Upper lobe of right lung (tissue), 1 donor: ENCODE data around the gene ONECUT2. TPM values are rescaled to one million over a fixed set of nuclear protein-coding genes. Genes with fewer than 3 reads are reported as not detected.

Experiments
- ATAC-seq: fragments of 200-7000 bp; cut with Tn5 transposase; one replicate; pipeline ENCODE4 v1.9.1; 2020; ENCODE audit warnings: mild to moderate bottlenecking, moderate library complexity
- DNase-seq: peaks from one replicate; pipeline ENCODE4 v3.0.0-alpha.2; 2020
- H3K27ac ChIP-seq: fragments of 200-600 bp; one replicate; pipeline ENCODE4 v1.8.0; 2022
- H3K27me3 ChIP-seq: fragments of 200-600 bp; one replicate; pipeline ENCODE4 v1.8.0; 2022; ENCODE audit warnings: mild to moderate bottlenecking
- H3K36me3 ChIP-seq: fragments of 200-600 bp; one replicate; pipeline ENCODE4 v1.8.0; 2022
- H3K4me1 ChIP-seq: fragments of 200-600 bp; one replicate; pipeline ENCODE4 v1.8.0; 2022
- H3K4me3 ChIP-seq: fragments of 200-600 bp; one replicate; pipeline ENCODE4 v1.8.0; 2022; ENCODE audit warnings: mild to moderate bottlenecking
- H3K9me3 ChIP-seq: fragments of 200-600 bp; one replicate; pipeline ENCODE4 v1.8.0; 2022
- CTCF ChIP-seq: fragments of 200-600 bp; IDR thresholded peaks from one replicate; pipeline ENCODE4 v1.8.0; 2022; ENCODE audit warnings: antibody characterized with exemption
- intact Hi-C: fragments of 100-400 bp; cut with DNase I; formaldehyde crosslinking; loops from one replicate; pipeline ENCODE4 v1.11.0; 2022
- total RNA-seq: library from RNA; stranded (reverse); fragmentation: NEBNext Ultra II Directional; extraction: Animal tissue kit (Norgen Biotek cat#: 25700); gene quantifications from one replicate; pipeline ENCODE4 v1.2.1, GENCODE V29; 2021
- donor health status: DM: no; HTN: yes; CAD: no; lungs with severe emphysema.

The ONECUT2 gene
- total RNA-seq, 1 donor from 2014 or later: 0.03 TPM

DNA sequence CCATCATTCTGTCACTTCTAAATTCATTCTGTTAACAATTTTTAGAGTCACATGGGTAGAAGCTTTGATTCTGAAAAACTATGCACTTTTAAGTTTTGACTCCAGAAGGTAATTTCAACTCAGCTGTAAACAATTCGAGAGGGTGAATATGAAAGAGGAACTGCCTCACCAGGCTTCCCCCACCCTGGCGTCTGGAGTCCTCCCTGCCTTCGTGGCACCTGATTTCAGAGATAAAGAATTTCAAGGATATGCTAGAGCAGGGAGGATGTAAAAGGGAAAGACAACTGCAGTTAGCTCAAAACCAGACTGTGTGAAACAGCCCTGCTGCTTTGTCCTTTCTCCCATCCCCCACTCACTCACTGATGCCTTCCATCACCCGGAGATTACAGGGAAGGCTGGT, 40.7 kb downstream of the ONECUT2 start:
- Histone ChIP-seq H3K27me3 (peaks cover 8% of the 10 kb centered on the region), H3K9me3 (no peaks in the 10 kb centered on the region), H3K36me3 (no peaks in the 10 kb centered on the region), H3K27ac (no peak overlapping the region), H3K4me1 (no peaks in the 10 kb centered on the region), H3K4me3 (no peak overlapping the region)
- no peak for DNase-seq
- intact Hi-C loops: no loop called here
- ATAC-seq: no peak
- no peak for TF ChIP-seq CTCF

DNA sequence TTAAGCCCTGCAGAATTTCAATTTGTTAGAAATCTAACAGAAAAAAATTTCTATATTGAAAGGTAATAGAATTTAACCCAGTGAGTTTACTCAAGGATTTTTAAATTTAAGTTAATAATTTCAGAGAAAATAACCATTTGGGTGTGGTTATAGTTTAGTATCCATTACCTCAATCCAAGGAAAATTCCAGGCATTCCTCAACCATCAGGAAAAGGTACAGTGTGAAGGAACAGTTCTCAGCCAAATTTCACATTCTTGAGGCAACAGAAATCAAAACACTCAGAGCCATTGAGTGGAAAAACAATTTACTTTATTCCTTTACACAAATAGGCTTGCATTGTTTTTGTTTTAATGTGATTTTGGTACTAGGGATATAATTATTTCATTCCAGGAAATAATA, 45.6 kb downstream of the ONECUT2 start:
- no peak overlapping the region for H3K4me3 ChIP-seq
- TF ChIP-seq CTCF: no peak
- no peaks in the 10 kb centered on the region for H3K4me1 ChIP-seq
- H3K9me3 ChIP-seq: no peaks in the 10 kb centered on the region
- no peak overlapping the region for H3K27ac ChIP-seq
- intact Hi-C loops: no loop called here
- H3K36me3 ChIP-seq: no peaks in the 10 kb centered on the region
- no peak for DNase-seq
- H3K27me3 ChIP-seq: no peaks in the 10 kb centered on the region
- no peak for ATAC-seq

DNA sequence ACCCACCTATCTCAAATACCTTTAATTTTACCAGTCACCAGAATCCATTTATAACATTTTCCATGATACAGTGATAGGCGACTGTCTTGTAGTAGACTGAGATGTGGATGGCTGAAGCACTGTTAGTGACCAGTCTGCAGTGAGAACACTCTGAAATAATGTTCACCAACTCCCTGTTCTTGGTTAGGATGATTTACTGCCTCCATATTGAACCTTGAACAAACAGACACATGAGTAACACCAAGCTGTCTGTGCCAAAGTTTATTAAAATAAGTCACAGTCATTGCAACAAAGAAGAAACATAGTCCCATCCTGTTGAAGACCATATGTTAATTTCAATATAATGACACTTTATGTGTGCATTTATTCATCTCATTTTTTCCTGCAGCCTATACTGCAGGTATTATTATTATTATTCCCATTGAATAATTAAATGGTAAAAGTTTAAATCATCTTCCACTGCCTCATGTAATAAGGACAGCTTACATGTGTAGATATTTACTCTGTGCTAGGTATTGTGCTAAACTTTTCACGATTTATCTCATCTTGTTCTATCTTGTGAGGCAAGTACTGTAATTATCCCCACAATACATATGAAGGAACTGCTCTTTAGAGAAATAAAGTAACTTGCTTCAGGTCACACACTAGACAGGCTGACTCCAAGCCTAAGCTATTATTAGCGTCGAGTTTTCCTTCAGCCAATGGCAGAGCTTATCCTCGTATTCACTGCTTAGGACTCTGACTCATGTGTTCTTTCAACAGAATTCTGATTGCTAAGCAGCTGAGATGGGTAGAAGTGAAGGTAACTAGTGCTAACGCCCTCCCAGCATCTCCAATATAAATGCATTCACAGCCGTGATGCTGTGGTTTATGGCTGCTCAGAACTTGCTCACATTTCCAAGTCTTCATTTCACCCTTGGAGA, 62.5 kb downstream of the ONECUT2 start:
- ATAC-seq: no peak
- no peaks in the 10 kb centered on the region for H3K27me3 ChIP-seq
- H3K9me3 ChIP-seq: no peaks in the 10 kb centered on the region
- no peaks in the 10 kb centered on the region for H3K4me1 ChIP-seq
- DNase-seq: no peak
- TF ChIP-seq CTCF: no peak
- H3K36me3 ChIP-seq: no peaks in the 10 kb centered on the region
- no peak overlapping the region for H3K4me3 ChIP-seq
- no peak overlapping the region for H3K27ac ChIP-seq
- intact Hi-C loops: no loop called here

GRCh38 chr18:57498682-57499256, 63.6 kb downstream of the ONECUT2 start:
- no peaks in the 10 kb centered on the region for H3K4me1 ChIP-seq
- intact Hi-C loops: no loop called here
- no peak for TF ChIP-seq CTCF
- no peaks in the 10 kb centered on the region for H3K9me3 ChIP-seq
- H3K36me3 ChIP-seq: no peaks in the 10 kb centered on the region
- no peak for DNase-seq
- H3K27ac ChIP-seq: no peak overlapping the region
- ATAC-seq: no peak
- no peaks in the 10 kb centered on the region for H3K27me3 ChIP-seq
- H3K4me3 ChIP-seq: no peak overlapping the region

DNA sequence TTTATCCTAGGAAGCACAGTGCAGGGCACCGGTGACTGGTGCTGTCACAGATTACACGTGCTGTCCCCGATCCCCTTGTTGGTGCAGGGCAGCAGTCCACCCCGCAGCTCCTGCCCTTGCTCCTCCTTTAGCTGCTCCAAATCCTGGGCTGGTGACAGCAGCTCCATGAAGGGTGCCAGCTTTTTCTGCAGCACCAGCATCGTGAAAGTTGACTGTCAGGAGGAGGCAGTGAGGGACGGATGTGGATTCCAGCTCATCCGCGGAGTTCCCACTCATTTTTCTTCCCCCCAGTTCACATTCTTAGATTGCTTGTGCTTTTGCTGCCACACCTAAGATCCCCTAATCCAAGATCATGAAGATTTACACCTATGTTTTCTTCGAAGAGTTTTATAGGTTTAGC, 67.5 kb downstream of the ONECUT2 start:
- Histone ChIP-seq H3K27me3 (no peaks in the 10 kb centered on the region), H3K27ac (no peak overlapping the region), H3K4me1 (no peaks in the 10 kb centered on the region), H3K36me3 (no peaks in the 10 kb centered on the region), H3K4me3 (no peak overlapping the region), H3K9me3 (no peaks in the 10 kb centered on the region)
- no peak for ATAC-seq
- TF ChIP-seq CTCF: no peak
- intact Hi-C loops: no loop called here
- DNase-seq: no peak
